HG03095 (cell line): ENCODE results near the gene RTRAF.

Experiments used
- ATAC-seq: cut with Tn5 transposase; IDR thresholded peaks from one replicate; pipeline ENCODE4 v1.9.1; 2021; ENCODE audit warnings: moderate library complexity; ENCODE audit not compliant: unreplicated experiment

Gene RTRAF

GRCh38 chr14:52020161-52020714 is 30.9 kb downstream of the RTRAF start:
- ATAC-seq, result no peak

DNA sequence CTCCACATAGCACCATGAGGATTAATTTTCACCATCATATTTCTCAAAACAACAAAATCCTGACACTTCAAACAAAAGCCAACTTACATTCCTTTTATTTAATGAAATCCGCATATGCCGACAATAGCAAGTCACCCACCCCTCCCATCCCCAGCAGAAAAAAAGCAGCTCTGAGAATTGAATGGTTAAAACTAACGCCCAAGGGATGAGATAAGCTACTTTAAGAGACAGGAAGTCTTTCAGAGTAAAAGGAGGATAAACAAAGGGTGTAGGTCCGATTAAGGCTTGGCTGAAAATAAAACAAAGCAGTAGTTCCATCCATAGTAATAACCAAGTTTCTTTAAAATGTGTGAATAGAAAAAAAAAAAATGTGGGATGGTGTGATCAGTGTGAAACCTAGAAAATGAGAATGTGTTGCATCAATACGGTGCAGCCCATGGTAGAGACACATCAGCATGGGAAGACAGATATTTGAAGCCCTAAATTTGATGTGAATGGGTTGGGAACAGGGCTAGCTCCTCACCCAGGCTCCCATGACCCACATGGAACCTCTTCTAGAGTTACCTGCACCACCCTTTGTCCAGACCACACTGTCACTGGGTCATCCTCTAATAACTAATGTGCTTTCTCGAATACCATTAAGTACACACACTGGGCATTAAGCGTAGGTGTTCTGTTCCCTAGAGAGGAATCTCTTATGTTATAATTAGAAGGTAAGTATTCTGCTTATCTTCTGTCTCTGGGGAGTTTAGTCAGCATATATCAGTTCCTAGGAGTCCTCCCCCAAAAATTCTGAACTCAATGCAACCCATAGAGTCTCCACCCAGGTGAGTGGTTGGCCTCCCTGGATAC is 31.7 kb downstream of the RTRAF start:
- no peak for ATAC-seq

GRCh38 chr14:52021957-52022600 is 32.7 kb downstream of the RTRAF start:
- ATAC-seq, result no peak

GRCh38 chr14:52023518-52023917 is 34.2 kb downstream of the RTRAF start:
- ATAC-seq, result no peak

DNA sequence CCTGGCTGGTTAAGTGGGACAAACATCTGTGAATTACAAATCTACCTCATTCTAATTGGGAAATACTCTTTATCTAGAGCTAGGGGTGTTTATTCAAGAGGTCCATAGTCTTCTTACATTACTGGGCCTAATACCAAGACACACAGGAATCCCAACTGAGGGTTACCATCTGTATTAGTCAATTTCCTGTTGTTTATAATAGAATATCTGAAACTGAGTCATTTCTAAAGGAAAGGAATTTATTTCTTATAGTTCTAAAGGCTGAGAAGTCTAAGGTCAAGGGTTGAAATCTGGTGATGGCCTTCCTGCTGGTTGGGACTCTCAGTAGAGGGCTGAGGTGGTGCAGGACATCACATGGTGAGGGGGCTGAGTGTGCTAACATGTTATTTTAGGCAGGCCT is 36.0 kb downstream of the RTRAF start:
- no peak for ATAC-seq

DNA sequence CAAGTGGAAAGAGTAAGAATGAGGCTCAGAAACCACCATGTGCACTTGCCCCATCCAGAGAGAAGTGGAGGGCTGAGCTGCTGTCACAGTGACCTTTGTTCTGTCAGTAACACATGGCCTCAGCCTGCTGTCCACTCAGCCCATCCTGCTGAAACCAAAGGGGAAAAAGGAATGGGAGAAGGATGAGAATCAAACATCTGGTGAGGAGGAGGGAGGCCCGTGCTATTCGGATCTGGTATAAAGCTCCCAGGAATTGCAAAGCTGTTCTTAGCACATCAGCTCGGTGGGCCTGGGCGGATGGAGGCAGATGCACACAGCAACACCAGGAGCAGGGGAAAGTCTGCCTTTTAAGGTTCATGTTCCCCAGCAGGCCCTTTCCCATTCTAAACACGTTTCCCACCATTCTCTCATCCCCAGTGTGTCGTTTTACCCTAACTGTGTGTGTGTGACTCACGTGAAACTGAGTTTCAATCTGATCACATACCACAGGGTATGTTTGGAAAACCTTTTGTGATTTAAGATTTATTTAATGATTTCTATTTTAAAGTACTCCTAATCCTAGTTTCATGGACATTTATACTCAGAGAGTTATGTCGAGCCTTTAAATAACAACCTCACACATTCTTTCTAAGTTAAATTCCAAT is 36.8 kb downstream of the RTRAF start:
- ATAC-seq, result no peak

DNA sequence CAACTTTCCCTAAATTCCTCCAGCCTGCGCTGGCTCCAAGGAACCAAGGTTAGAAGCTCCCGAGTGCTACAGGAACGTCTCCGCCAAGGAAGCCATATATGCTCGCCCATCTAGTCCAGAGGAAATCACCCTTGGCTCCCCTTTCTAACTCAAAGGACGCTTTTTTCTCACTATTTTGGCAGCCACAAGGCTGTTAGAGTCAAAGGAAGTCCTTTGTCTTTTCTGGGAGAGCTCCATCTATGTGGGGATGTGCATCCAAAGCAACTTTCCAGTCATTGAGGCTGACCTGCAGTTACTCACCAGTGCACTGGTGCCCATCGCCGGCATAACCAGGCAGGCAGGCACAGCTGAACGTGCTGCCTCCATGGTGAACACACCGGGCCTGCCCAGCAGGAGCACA is 37.6 kb downstream of the RTRAF start:
- no peak for ATAC-seq

GRCh38 chr14:52029881-52030280 is 40.5 kb downstream of the RTRAF start:
- ATAC-seq, result no peak

DNA sequence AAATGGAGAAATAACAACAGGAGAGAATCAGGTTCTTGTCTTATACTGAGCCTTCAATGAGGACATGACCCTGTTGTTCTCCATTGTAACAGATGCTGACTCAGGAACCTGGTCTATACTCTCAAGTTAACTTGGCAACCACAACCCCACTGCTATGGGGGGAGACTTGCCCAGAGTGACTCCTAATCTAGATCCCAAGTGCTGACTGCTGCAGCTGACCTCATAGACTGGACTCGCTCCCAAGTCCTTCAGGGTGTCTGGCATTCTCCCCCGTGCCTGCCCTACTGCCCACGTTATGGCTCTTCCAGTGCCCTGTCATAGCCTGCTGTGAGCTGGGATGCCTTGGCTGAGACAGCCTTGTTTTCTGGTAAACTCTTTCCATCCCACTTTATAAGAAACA is 42.4 kb downstream of the RTRAF start:
- no peak for ATAC-seq

GRCh38 chr14:52032204-52032801 is 43.0 kb downstream of the RTRAF start:
- ATAC-seq, result no peak

GRCh38 chr14:52033101-52033642 is 43.8 kb downstream of the RTRAF start:
- ATAC-seq, result no peak

DNA sequence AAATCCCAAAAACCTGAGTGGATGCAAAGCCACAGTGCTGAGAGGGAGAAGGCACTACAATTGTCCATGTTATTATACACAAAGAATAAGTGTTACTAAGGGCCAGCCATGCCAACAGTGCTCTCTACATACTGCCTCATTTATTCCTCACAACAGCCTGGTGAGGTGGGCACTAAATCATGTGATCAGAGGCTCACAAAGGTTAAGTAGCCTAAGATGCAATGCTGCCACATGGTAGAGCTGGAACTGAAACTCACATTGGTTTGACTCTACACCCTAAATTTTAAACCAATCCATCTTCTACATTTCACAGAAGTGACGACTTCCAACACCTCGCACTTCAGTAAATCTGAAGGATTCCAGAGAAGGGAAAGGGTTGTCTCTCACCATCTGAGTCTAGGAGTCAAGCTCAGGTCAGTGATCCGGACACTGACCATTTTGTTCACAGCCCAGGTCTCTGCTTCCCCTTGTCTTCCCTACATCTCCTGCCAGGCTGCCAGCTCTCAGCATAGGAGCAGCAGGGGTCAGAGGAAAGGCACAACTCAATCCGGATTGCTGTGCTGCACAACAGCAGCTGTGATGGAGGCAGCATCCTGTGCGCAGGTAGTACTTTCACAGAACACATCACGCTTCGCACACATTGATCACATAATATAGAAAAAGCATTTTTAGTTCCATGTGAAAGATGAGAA is 49.9 kb downstream of the RTRAF start:
- no peak for ATAC-seq

DNA sequence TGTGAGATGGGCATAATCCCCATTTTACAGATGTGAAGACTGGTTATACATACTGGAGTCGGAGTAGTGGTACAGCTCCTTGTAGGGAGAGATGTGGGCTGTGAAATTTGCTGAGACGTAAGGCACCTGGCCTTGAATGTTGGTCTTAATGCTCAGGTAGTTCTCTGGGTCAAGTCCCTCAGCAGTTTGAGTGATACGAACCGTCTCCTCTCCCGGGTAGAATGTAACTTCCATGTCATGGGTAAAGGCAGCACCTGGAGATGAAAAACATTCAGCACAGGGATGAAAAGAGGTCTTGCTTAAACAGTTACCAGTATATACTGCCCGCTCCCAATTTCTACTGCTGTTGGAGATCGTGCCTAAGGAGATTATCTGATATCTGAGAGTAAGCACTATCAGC is 51.3 kb downstream of the RTRAF start:
- ATAC-seq, result no peak

DNA sequence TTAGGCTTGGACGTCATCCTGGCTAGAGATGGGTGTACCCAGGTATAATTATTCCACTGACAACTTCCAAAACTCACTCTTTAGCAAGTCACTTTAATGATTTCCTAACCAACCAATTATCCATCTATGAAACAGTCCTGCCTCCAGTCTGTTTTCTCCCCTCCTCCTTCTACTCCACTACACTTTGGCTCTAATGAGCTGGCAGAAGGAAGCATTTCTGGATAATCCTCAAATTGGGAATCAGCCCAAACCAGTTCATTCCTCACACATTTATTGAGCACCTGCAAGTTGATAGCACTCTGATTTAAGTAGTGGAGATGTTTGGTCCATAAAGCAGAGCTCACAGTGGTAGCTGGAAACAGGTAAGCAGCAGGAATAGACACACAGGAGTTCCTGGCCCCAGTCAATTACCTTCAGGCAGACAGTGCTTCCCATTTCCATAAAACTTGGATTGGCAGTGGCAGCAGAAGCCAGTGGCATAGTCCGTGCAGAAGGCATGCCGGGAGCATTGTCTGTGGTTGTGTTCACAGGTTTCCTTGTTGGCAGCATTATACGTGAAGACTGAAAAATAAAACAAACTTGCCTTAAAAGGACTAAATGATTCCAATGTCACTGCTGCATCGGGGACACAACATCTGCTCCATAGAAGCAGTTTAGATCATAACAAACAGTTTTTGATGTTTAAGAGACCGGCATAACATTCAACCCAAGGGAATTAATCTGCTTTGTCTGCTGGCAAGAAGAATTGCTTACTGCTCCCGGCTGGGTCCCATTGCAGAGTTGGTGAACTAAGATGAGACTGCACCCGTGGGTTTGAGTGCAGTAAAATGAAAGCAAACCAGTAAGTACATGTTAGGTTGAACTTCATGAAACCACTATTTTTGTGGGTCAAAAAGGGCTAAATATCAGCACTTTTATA is 53.3 kb downstream of the RTRAF start:
- ATAC-seq, result no peak

- no peak for ATAC-seq
These were observed 54.3 kb downstream of the RTRAF start for GRCh38 chr14:52043690-52044089.

DNA sequence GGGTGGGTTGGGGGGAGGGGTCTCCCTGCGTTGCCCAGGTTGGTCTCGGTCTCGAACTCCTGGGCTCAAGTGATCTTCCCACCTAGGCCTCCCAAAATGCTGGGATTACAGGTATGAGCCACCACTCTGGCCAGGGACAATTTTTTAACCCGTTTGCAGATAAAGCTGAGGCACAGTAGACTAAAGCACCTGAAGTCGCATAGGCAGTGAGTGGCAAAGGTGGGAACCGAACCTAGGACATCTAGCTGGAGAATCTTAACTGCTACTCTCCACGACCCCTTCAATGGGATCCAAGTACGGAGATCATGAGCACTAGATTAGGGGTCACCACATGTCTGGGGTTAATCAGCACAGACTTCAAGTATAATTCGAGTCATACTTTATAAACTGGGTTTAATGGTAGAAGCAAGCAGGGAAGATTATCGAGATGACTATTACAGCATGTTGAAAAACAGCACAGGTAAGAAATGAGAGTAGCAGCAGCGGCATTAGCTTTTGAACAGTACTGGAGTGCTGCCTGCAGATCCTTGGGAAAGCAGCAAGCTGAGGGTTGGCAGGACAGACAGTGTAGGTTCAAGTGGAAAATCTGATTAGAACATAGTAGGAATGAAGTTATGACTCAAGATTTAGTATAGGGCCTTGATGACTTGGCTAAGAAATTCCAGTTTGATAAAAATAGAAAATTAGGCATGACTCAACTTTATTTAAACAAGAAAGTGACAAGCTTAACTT is 55.6 kb downstream of the RTRAF start:
- no peak for ATAC-seq

GRCh38 chr14:52046376-52046917 is 57.1 kb downstream of the RTRAF start:
- ATAC-seq, result no peak

- no peak for ATAC-seq
These were observed 58.8 kb downstream of the RTRAF start for GRCh38 chr14:52048116-52048515.
